Stimulated activated naive CD8-positive, alpha-beta T cell treated with anti-CD3 and anti-CD28 coated beads, Interleukin-15, amount 100 ng/mL, for 72 hours (primary cell): Measurements from ENCODE around the gene TAF11.
"Not testable (repeated sequence)": the region's sequence is repeated elsewhere in the genome, so short reads cannot be mapped to it uniquely, and the experiment has no call there.

Source experiments
- ATAC-seq: fragments of 150-1000 bp; cut with Tn5 transposase; 2 replicates; pipeline ENCODE4 v1.10.0; 2021; ENCODE audit warnings: mild to moderate bottlenecking, moderate library complexity
- DNase-seq, 2 donors: peaks; one replicate each; pipeline ENCODE4 v3.0.0; 2021 to 2022
- H3K27ac Mint-ChIP-seq, 2 donors: one replicate each; pipeline ENCODE4 v1.8.0; 2022; ENCODE audit warnings: mild to moderate bottlenecking in 2 of 2, mixed read lengths in 2 of 2, moderate library complexity in 2 of 2
- H3K27me3 Mint-ChIP-seq: one replicate; pipeline ENCODE4 v1.8.0; 2022; ENCODE audit warnings: mixed read lengths
- H3K4me1 Mint-ChIP-seq: one replicate; pipeline ENCODE4 v1.8.0; 2022; ENCODE audit warnings: mild to moderate bottlenecking, mixed read lengths
- H3K4me3 Mint-ChIP-seq, 2 donors: one replicate each; pipeline ENCODE4 v1.8.0; 2022; ENCODE audit warnings: mild to moderate bottlenecking in 2 of 2, mixed read lengths in 2 of 2, moderate library complexity in 1 of 2
- H3K9me3 Mint-ChIP-seq, 2 donors: one replicate each; pipeline ENCODE4 v1.8.0; 2022; ENCODE audit warnings: mixed read lengths in 2 of 2

Gene TAF11

GRCh38 chr6:34888874-34889555, 1.2 kb upstream of the TAF11 start, which contains the start of gene ANKS1A:
Gene ANKS1A (plus strand): TSS chr6:34889255. CDS start chr6:34889403, 148 bp downstream.
- DNase-seq (peak; percentile 89 to 91), ATAC-seq (peak; percentile 86)
- H3K27me3 Mint-ChIP-seq = no peaks in the 10 kb centered on the region
- peaks cover 43% of the 10 kb centered on the region for H3K4me1 Mint-ChIP-seq
- H3K27ac Mint-ChIP-seq = peak within 1 kb of the TSS; percentile 98 to 99
- no peaks in the 10 kb centered on the region for H3K9me3 Mint-ChIP-seq
- H3K4me3 Mint-ChIP-seq = peak within 1 kb of the TSS; percentile 100

GRCh38 chr6:34888514-34888856, 643 bp upstream of the TAF11 start:
- peak overlapping the region; percentile 98 to 99 for H3K27ac Mint-ChIP-seq
- peak overlapping the region; percentile 100 for H3K4me3 Mint-ChIP-seq
- no peaks in the 10 kb centered on the region for H3K27me3 Mint-ChIP-seq
- ATAC-seq (no peak), DNase-seq (no peak)
- no peaks in the 10 kb centered on the region for H3K9me3 Mint-ChIP-seq
- peaks cover 47% of the 10 kb centered on the region for H3K4me1 Mint-ChIP-seq

DNA sequence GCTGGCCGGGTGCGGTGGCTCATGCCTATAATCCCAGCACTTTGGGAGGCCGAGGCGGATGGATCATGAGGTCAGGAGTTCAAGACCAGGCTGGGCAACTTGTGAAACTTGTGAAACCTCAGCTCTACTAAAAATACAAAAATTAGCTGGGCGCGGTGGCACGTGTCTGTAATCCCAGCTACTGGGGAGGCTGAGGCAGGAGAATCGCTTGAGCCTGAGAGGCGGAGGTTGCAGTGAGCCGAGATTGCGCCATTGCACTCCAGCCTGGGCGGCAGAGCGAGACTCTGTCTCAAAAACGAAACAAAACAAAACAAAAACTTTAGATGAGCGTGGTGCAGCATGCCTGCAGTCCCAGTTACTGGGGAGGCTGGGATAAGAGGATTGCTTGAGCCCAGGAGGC, 2.0 kb downstream of the TAF11 start:
- peak overlapping the region in 1 of 2 donors; percentile 82 for H3K27ac Mint-ChIP-seq
- H3K9me3 Mint-ChIP-seq, H3K27me3 Mint-ChIP-seq, ATAC-seq, DNase-seq: not testable (repeated sequence)
- H3K4me3 Mint-ChIP-seq = peak overlapping the region; percentile 9 to 100
- peaks cover 48% of the 10 kb centered on the region for H3K4me1 Mint-ChIP-seq

GRCh38 chr6:34884996-34885395, 2.8 kb downstream of the TAF11 start:
- peaks cover 40% of the 10 kb centered on the region for H3K4me1 Mint-ChIP-seq
- DNase-seq = no peak
- no peak for ATAC-seq
- H3K27me3 Mint-ChIP-seq = no peaks in the 10 kb centered on the region
- no peak overlapping the region for H3K4me3 Mint-ChIP-seq
- H3K27ac Mint-ChIP-seq = peak overlapping the region in 1 of 2 donors; percentile 82
- no peaks in the 10 kb centered on the region for H3K9me3 Mint-ChIP-seq

- not testable (repeated sequence) for H3K9me3 Mint-ChIP-seq, DNase-seq, H3K4me3 Mint-ChIP-seq, H3K27me3 Mint-ChIP-seq, ATAC-seq
- Mint-ChIP-seq H3K27ac (peak overlapping the region in 1 of 2 donors; percentile 85), H3K4me1 (peaks cover 39% of the 10 kb centered on the region)
Observed at GRCh38 chr6:34884073-34884472, 3.8 kb downstream of the TAF11 start.

- peak overlapping the region in 1 of 2 donors; percentile 34 for H3K27ac Mint-ChIP-seq
- H3K9me3 Mint-ChIP-seq = no peaks in the 10 kb centered on the region
- H3K27me3 Mint-ChIP-seq = no peaks in the 10 kb centered on the region
- H3K4me3 Mint-ChIP-seq = no peak overlapping the region
- DNase-seq = no peak
- H3K4me1 Mint-ChIP-seq = peaks cover 2% of the 10 kb centered on the region
- ATAC-seq = no peak
Observed at GRCh38 chr6:34877869-34878485, 9.9 kb downstream of the TAF11 start.

- H3K9me3 Mint-ChIP-seq = no peaks in the 10 kb centered on the region
- no peak overlapping the region for H3K27ac Mint-ChIP-seq
- H3K4me1 Mint-ChIP-seq = no peaks in the 10 kb centered on the region
- H3K27me3 Mint-ChIP-seq = no peaks in the 10 kb centered on the region
- DNase-seq (no peak), ATAC-seq (no peak)
- no peak overlapping the region for H3K4me3 Mint-ChIP-seq
Observed at GRCh38 chr6:34877259-34877658, 10.6 kb downstream of the TAF11 start.

DNA sequence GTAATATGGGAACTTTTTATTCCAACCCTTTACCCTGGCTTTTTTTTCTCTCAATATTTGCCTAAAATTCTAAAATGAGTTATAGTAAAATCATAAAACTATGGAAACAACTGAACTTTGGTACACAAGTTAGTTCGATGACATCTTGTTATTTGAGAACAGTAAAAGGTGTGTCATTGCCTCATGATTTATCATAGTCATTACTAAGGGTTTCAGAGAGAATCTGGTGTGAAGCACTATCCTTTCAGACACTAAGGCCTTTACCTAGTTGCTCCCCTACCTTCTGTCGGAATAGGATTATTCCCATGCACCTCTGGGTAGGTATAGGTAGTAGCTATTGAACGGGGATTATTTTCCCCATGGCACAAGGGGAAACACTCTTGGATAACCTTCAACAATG, 11.4 kb downstream of the TAF11 start:
- Mint-ChIP-seq H3K27ac (no peak overlapping the region), H3K4me1 (no peaks in the 10 kb centered on the region), H3K27me3 (no peaks in the 10 kb centered on the region), H3K4me3 (no peak overlapping the region), H3K9me3 (no peaks in the 10 kb centered on the region)
- no peak for ATAC-seq
- DNase-seq = no peak

DNA sequence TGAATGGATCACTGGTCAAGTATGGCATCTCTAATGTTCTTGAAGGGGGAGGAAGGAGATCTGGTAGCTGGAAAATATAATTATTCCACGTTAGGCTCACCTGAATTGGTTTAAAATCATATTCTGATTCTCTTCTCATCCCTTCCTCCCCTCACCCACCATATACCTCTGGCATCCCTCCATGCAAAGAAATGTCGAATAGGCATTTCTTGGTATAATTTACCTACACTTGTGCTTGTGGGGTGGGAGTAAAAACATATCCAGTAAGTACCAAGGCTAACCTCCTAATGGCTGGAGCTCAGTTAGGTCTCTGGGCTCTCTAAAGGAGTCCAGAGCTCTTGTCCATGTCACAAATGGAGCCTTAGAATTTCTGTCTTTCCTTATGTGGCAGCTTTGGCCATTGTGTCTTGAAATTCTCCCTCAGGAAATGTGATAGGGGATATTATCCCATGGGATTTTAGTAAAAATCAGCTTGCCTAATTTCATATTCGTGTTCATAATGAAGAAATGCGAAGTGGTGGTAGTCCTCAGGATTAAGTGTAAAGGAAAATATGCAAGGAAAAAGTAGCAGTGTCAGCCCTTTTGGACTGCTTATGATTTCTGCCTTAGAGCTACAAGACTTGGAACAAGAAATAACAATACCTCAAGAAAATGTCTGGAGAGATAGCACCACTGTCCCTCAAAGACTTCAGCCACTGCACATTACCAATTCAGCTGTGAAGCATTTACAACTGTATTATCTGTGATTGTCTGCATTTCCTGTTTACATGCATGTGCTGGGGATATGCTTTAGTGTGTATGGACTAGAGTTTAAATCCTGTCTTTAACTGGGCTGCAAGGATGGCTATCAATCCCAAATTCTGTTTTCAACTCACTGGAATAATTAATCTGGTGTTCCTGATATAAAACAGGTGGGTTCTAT, 12.3 kb downstream of the TAF11 start:
- DNase-seq (no peak), ATAC-seq (no peak)
- H3K4me3 Mint-ChIP-seq = no peak overlapping the region
- no peak overlapping the region for H3K27ac Mint-ChIP-seq
- H3K4me1 Mint-ChIP-seq = no peaks in the 10 kb centered on the region
- H3K9me3 Mint-ChIP-seq = no peaks in the 10 kb centered on the region
- H3K27me3 Mint-ChIP-seq = no peaks in the 10 kb centered on the region

GRCh38 chr6:34872332-34872731, 15.5 kb downstream of the TAF11 start:
- Mint-ChIP-seq H3K4me3 (no peak overlapping the region), H3K27me3 (no peaks in the 10 kb centered on the region), H3K9me3 (no peaks in the 10 kb centered on the region), H3K4me1 (no peaks in the 10 kb centered on the region), H3K27ac (peak overlapping the region in 1 of 2 donors; percentile 20)
- no peak for DNase-seq
- ATAC-seq = no peak

DNA sequence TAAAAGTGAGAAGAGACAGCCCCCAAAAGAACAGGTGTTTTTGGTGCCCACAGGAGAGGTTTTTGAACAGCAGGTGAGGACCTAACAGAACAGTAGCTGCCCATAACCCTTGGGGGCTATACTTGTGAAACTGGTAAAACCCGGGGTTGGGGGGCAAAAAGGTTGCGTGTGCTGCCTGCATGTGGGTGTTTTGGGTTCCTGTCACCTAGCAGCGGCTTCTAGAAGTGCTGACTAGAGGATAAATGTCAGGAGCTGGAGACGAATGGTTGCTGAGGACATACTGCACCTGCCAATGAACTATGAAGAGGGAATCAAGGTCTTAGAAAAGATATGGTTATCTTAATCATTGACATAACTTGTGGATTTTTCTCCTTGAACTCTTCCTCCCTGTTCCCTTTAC, 16.0 kb downstream of the TAF11 start:
- Mint-ChIP-seq H3K27me3 (no peaks in the 10 kb centered on the region), H3K27ac (peak overlapping the region in 1 of 2 donors; percentile 20), H3K9me3 (no peaks in the 10 kb centered on the region), H3K4me1 (no peaks in the 10 kb centered on the region), H3K4me3 (no peak overlapping the region)
- no peak for DNase-seq
- ATAC-seq = no peak

DNA sequence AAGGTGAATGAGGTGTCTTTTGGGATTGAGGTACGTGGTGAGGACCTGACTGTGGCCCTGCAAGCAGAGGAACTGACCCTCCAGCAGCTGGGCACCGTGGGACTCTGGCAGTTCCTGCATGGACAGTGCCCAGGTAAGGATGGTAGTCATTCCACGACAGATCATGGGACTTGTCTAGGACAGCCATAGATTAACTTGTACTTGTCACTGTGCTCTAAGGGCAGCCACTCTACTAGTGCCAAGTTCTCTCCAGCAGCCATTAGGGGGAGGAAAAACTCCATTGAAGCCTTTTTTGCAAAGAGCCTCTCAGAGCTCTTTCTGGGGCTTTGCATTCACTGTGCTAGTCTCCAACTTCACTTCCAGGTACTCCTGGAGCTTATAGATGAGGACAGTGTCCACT, 20.4 kb downstream of the TAF11 start:
- no peak overlapping the region for H3K27ac Mint-ChIP-seq
- no peaks in the 10 kb centered on the region for H3K9me3 Mint-ChIP-seq
- H3K27me3 Mint-ChIP-seq = no peaks in the 10 kb centered on the region
- ATAC-seq (no peak), DNase-seq (no peak)
- no peak overlapping the region for H3K4me3 Mint-ChIP-seq
- no peaks in the 10 kb centered on the region for H3K4me1 Mint-ChIP-seq

DNA sequence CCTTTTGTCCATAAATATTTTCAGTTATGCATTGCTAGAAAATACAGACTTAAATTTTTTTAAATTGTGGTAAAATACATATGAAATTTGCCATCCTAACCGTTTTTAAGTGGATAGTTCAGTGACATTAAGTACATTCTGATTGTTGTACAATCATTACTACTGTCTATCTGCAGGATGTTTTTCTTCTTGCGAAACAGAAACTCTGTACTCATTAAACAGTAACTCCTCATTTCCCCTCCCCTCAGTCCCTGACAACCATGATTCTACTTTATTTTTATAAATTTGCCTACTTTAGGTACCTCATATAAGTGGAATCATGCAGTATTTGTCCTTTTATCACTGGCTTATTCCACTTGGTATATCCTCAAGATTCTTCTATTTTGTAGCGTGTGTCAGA, 21.3 kb downstream of the TAF11 start:
- Mint-ChIP-seq H3K4me1 (no peaks in the 10 kb centered on the region), H3K4me3 (no peak overlapping the region), H3K27me3 (no peaks in the 10 kb centered on the region), H3K9me3 (no peaks in the 10 kb centered on the region), H3K27ac (no peak overlapping the region)
- DNase-seq = no peak
- ATAC-seq = no peak

DNA sequence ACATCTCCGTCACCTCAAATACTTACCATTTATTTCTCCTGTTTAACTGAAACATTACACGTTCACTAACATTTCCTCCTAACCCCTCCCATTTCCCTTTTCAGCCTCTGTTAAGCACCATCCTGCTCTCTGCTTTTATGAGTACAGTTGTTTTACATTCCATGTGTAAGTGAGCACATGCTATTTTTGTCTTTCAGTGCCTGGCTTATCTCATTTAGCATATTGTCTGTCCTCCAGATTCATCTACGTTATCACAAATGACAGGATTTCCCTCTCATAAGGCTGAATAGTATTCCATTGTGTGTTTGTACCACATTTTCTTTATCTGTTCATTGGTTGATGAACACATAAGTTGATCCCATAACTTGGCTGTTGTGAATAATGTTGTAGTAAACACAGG, 22.7 kb downstream of the TAF11 start:
- no peak for DNase-seq
- no peak overlapping the region for H3K27ac Mint-ChIP-seq
- H3K4me3 Mint-ChIP-seq = no peak overlapping the region

DNA sequence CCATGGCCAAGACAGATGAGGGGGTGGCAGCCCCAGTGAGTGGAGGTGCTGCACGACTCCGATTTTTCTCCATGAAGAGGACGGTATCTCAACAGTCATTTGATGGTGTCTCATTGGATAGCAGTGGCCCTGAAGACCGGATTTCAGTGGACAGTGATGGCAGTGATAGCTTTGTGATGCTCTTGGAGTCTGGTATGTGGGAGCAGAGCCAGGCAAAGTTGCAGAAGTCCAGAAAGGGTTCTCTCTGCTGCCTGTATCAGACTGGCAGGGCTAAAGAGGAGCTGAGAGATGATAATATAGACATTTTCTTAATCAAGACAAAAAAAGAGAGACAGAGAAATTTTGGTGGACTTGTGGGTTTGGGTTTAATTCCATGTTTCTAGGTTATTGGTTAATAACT, 23.8 kb downstream of the TAF11 start:
- Mint-ChIP-seq H3K27ac (no peak overlapping the region), H3K27me3 (no peaks in the 10 kb centered on the region)

More for the DNA sequence above, 22.7 kb downstream of the TAF11 start:
- Mint-ChIP-seq H3K9me3 (no peaks in the 10 kb centered on the region), H3K27me3 (no peaks in the 10 kb centered on the region), H3K4me1 (no peaks in the 10 kb centered on the region)
- ATAC-seq = no peak

DNA sequence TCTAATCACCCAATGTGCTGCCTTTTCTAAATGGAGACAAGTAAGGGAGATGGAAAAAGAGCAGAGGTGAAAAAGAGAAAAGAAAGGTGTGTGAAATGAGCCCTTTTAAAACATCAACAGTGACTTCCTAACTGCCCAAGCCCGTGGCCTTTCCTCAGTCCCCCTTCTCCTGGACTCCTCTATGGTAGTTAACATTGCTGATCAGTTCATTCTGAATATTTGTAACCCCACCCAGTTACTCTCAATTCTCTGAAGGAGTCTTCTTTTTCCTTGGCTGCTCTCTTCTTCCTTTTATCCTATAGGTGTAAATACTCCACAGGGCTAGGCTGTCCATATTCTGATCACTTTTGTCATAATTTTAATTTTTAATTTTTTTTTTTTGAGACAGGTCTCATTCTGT, 27.1 kb downstream of the TAF11 start:
- H3K4me1 Mint-ChIP-seq = no peaks in the 10 kb centered on the region
- no peaks in the 10 kb centered on the region for H3K9me3 Mint-ChIP-seq
- ATAC-seq (no peak), DNase-seq (no peak)
- no peaks in the 10 kb centered on the region for H3K27me3 Mint-ChIP-seq
- H3K4me3 Mint-ChIP-seq = no peak overlapping the region
- peak overlapping the region in 1 of 2 donors; percentile 95 for H3K27ac Mint-ChIP-seq

More for the DNA sequence above, 23.8 kb downstream of the TAF11 start:
- no peaks in the 10 kb centered on the region for H3K9me3 Mint-ChIP-seq
- no peak for ATAC-seq
- no peaks in the 10 kb centered on the region for H3K4me1 Mint-ChIP-seq
- no peak overlapping the region for H3K4me3 Mint-ChIP-seq
- no peak for DNase-seq
